HG02642 (cell line): ENCODE measurements around the gene SPINK2.

Experiments used
- ATAC-seq: cut with Tn5 transposase; IDR thresholded peaks from one replicate; pipeline ENCODE4 v1.9.1; 2021; ENCODE audit warnings: mild to moderate bottlenecking; ENCODE audit not compliant: unreplicated experiment, poor library complexity

SPINK2 gene

GRCh38 chr4:56821381-56822243 lies at the start of gene SPINK2:
TSS of gene SPINK2 (minus strand) at chr4:56821701. CDS start at chr4:56821662, 39 bp downstream.
- peak; percentile 50 for ATAC-seq

- no peak for ATAC-seq
Measured at GRCh38 chr4:56870946-56871345, 49.4 kb upstream of the SPINK2 start.

GRCh38 chr4:56863441-56864139 lies 42.1 kb upstream of the SPINK2 start:
- peak; percentile 37 for ATAC-seq

- no peak for ATAC-seq
Measured at GRCh38 chr4:56861360-56861759, 39.9 kb upstream of the SPINK2 start.

- peak; percentile 28 for ATAC-seq
Measured at GRCh38 chr4:56860781-56861180, 39.3 kb upstream of the SPINK2 start.

- peak; percentile 62 for ATAC-seq
Measured at GRCh38 chr4:56859841-56860240, 38.3 kb upstream of the SPINK2 start.

- ATAC-seq: no peak
Measured at GRCh38 chr4:56857601-56858309, 36.3 kb upstream of the SPINK2 start.

GRCh38 chr4:56856656-56857055 lies 35.2 kb upstream of the SPINK2 start:
- no peak for ATAC-seq

- ATAC-seq: no peak
Measured at GRCh38 chr4:56850910-56851309, 29.4 kb upstream of the SPINK2 start.

- peak; percentile 43 for ATAC-seq
Measured at GRCh38 chr4:56844802-56845580, 23.5 kb upstream of the SPINK2 start.

- no peak for ATAC-seq
Measured at GRCh38 chr4:56843421-56843899, 22.0 kb upstream of the SPINK2 start.

GRCh38 chr4:56840559-56840958 lies 19.1 kb upstream of the SPINK2 start:
- no peak for ATAC-seq

- peak; percentile 75 for ATAC-seq
Measured at GRCh38 chr4:56828784-56829535, 7.5 kb upstream of the SPINK2 start.

GRCh38 chr4:56823933-56824600 lies 2.6 kb upstream of the SPINK2 start:
- no peak for ATAC-seq

GRCh38 chr4:56818797-56819196 lies 2.7 kb downstream of the SPINK2 start:
- no peak for ATAC-seq

GRCh38 chr4:56817840-56818491 lies 3.5 kb downstream of the SPINK2 start:
- ATAC-seq: peak; percentile 88

GRCh38 chr4:56806666-56807065 lies 14.8 kb downstream of the SPINK2 start:
- no peak for ATAC-seq

GRCh38 chr4:56804551-56804950 lies 16.9 kb downstream of the SPINK2 start:
- ATAC-seq: no peak
